ENCODE results near the gene PYM1. TPM values are rescaled to one million over a fixed set of nuclear protein-coding genes. Genes with fewer than 3 reads are reported as not detected.

The PYM1 gene
- 10 to 100 TPM; 18.6 to 19.6 TPM for total RNA-seq
- long read RNA-seq, donor 1, partial matches to known transcripts: 0 of 7 reads
- long read RNA-seq, donor 1, other reads (novel, unspliced or antisense): 1 of 7 reads
- long read RNA-seq, donor 2, transcript PYM1-203 (3 exons, 1,226 nt): major isoform, 35 of 54 reads
- long read RNA-seq, donor 2, transcript PYM1-202 (3 exons, 1,073 nt): minor isoform, 12 of 54 reads
- long read RNA-seq, donor 2, partial matches to known transcripts: 2 of 54 reads
- long read RNA-seq, donor 2, other reads (novel, unspliced or antisense): 3 of 54 reads

DNA sequence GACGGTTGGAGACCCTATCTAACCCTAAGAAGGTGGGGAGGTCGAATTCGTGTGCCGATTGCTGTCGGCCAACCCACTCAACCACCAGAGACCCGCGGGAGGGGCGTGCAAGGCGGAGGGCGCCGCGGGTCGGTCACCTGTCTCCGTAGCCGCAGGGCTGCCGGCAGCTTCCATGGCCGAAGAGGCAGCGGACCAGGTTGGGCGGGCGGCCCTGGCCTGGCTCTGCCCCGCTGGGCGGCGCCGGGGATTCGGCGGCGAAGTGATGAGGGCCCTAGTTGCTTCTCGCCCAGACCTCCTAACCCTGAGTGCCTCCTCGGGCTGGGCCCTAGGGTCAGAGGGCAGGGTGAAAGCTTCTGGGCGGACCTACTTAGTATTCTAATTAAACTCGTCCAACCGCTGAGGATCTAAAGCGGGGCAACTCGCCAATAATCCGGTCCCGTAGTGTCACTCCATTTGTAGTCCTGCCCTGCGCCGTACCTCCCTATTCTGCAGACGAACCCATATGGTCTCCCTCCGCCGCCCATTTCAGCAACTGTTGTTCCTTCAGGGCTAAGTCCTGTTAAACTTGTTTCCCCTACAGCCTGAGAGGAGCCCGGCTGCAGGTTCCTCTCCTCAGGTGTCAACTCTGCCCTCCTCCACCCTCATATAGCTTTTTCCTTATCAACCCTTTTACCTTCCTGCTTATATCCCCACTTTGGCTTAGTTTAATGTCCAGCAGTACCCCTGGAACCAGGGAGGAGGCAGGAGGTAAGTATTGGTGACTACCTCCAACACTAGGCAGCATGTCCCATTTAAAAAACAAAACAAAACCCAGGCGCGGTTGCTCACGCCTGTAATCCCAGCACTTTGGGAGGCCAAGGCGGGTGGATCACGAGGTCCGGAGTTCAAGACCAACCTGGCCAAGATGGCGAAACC is at the start of gene PYM1:
PYM1 (minus strand) TSS at position 307 of the 915 bp plus-strand sequence; CDS start at position 174, 133 bp downstream.
- peak; percentile 93 for DNase-seq (ENCODE audit: low spot score)
- intact Hi-C loops (cut with DNase I): loop anchor here in 1 of 2 donors (5.0 kb wide), 1 partner anchor 96 kb away; no protein-coding TSS in a partner anchor

DNA sequence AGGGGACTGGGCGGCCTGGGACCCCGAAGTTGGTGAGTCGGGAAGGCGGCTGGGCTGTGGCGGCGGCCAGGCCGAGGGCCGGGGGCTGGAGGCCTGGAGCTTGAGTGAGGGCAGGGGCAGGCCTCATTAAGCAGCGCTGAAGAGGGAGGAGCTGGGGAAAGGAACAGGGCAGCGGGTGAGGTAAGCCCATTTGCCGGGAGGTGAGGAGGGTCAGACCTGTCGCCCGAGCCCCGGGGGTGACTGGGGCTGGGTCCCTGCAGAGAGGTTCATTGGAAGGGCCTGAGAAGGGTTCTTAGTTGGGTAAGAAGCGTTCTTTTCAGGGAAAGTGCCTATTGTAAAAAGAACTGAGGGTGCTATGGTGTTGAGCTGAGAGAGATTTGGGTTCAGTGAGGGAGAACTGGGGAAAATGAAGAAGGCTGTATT is 46.6 kb upstream of the PYM1 start:
- intact Hi-C loops (cut with DNase I): no loop called here
- DNase-seq (ENCODE audit: low spot score): no peak

DNA sequence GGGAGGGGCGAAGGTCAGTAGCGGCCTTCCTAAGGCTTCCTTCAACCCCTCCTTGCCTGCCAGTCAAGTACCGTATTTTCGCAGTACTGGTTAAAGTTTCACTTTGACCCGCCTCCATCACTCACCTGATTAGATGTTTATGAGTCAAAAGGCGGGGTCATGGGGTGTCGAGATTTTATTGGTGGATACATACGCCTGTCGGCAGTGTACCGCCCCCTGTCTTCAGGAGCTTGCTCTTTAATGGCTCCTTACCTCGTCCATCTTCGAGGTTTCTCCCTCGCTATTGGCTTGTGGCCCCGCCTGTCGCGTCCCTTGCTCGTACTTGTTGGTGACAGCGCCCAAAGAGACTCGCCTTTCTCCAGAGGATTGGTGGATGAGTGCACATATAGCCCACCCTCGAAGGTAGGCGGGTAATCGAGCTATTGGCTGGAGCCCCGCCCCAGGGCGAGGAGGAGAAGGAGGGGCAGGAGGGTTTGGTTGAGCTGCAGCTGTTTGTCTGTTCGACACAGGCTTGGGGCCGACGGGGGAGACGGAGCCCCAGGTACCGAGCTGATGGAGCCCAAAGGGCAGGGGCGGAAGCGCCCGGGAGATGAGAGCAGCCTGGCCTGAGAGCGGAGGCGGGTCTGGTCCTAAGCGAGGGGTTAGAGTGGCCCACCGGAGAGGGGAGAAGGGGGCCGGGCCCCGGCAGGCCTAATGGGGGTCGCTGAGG is 46.1 kb upstream of the PYM1 start, which contains the start of gene RAB5B:
RAB5B (plus strand) TSS at position 480 of the 709 bp plus-strand sequence. CDS start 12,883 bp downstream, outside the sequence.
- intact Hi-C loops (cut with DNase I): no loop called here

DNA sequence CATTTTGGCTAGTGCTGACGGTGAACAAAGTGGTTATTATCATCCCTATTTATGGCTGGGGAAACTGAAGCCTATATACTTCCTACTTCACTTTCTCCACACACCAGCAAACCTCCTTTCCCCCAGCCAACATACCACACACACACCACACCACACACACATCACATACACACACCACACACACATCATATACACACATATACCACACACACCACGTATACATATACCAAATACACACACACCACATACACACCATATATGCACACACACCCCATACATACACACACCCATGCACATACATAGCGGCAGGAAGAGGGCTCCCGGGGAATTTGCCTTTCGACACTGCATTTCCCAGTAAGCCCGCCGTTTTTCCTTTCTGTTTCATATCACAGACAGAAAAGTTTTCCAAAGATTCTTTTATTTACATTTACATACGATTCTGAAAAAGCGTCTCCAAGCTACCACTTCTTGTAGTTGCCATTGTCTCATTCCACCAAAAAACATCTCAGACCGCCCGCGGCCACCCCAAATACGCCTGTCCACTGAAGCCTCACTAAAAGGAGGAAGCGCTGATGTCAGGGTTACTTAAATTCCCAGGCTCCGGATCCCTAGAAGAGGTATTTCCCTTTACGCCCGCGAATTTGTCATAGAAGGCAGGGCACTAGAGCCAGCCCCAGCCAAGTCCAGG is 45.4 kb upstream of the PYM1 start:
- intact Hi-C loops (cut with DNase I): no loop called here
- DNase-seq (ENCODE audit: low spot score): no peak

More for the DNA sequence above, 46.1 kb upstream of the PYM1 start, which contains the start of gene RAB5B:
- peak; percentile 100 for DNase-seq (ENCODE audit: low spot score)

DNA sequence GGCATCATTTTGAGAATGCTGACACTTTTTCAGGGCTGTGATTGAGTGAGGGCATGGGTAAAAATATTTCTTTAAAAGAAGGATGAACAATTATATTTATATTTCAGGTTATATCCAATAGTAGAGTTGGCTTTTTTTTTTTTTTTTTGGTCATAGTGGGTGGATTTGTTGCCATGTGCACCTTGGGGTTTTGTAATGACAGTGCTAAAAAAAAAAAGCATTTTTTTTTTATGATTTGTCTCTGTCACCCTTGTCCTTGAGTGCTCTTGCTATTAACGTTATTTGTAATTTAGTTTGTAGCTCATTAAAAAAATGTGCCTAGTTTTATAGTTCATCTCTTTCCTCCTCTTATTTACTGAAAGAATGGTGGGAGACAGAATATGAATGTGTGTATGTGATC is 44.8 kb upstream of the PYM1 start:
- intact Hi-C loops (cut with DNase I): no loop called here

DNA sequence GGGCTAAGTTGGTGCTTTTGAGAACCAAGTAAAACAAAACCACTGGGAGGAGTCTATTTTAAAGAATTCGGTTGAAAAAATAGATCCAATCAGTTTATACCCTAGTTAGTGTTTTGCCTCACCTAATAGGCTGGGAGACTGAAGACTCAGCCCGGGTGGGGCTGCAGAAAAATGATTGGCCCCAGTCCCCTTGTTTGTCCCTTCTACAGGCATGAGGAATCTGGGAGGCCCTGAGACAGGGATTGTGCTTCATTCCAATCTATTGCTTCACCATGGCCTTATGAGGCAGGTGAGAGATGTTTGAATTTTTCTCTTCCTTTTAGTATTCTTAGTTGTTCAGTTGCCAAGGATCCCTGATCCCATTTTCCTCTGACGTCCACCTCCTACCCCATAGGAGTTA is 44.3 kb upstream of the PYM1 start:
- DNase-seq (ENCODE audit: low spot score): no peak
- intact Hi-C loops (cut with DNase I): no loop called here

More for the DNA sequence above, 44.8 kb upstream of the PYM1 start:
- no peak for DNase-seq (ENCODE audit: low spot score)

DNA sequence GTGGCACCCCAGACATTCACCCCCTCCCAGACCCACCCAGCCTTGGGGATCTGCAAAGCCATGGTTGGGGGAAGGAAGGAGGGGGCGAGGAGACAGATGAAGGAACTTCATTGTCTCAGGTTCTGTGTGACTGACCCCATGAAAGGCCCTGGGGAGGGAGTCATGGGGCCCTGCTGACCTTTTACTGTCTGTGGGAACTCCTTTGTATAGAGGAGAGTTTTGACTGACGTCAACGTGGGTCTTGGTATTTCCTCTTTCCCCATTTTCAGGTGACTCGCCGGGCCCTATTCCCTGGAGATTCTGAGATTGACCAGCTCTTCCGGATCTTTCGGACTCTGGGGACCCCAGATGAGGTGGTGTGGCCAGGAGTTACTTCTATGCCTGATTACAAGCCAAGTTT is 43.1 kb upstream of the PYM1 start:
- intact Hi-C loops (cut with DNase I): no loop called here
- DNase-seq (ENCODE audit: low spot score): no peak

DNA sequence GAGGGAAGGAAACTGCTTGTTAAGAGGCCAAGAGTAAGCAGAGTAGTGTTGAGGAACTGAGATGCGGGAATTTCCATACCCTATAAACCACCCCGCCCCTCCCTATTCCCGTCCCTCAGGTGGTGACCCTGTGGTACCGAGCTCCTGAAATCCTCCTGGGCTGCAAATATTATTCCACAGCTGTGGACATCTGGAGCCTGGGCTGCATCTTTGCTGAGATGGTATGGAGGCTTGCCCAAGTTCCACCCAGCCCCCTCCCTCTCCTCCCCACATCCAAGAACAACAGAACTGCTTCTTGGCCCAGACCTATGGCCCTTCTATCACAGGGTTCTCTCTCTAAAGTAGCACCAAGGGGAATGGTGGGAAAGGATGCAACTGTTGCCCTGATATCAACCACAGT is 41.7 kb upstream of the PYM1 start:
- intact Hi-C loops (cut with DNase I): no loop called here
- no peak for DNase-seq (ENCODE audit: low spot score)

DNA sequence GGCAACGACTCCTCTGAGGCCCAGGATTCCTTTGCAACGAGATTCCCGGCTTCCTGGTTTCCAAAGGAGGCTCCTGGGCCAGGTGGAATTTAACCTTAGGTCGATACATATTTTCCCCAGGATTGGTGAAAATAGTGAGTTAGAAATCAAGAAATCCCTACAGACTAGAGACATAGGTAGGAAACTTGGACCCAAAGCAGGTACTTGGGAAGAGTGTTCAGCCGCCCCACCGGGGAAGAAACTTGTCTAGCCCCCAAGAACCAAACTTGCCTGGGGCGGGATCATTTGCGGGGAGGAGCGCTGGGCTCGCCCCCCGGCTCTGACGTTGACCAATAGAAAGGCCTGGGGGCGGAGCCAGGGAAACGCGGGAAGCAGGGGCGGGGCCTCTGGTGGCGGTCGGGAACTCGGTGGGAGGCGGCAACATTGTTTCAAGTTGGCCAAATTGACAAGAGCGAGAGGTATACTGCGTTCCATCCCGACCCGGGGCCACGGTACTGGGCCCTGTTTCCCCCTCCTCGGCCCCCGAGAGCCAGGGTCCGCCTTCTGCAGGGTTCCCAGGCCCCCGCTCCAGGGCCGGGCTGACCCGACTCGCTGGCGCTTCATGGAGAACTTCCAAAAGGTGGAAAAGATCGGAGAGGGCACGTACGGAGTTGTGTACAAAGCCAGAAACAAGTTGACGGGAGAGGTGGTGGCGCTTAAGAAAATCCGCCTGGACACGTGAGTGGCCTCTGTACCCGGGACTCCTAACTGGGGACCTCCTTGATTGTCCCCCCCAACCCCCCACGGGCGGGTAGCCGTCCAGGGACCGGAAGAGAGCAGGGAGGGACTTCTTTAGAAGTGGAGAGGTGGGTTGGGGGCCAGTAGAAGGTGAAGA is 39.0 kb upstream of the PYM1 start, which contains the start of gene CDK2:
CDK2 (plus strand) TSS at position 423 of the 874 bp plus-strand sequence; CDS start at position 602, 179 bp downstream.
- peak; percentile 97 for DNase-seq (ENCODE audit: low spot score)
- intact Hi-C loops (cut with DNase I): loop anchor here in 1 of 2 donors (2.0 kb wide), 1 partner anchor 26 kb away; no protein-coding TSS in a partner anchor

DNA sequence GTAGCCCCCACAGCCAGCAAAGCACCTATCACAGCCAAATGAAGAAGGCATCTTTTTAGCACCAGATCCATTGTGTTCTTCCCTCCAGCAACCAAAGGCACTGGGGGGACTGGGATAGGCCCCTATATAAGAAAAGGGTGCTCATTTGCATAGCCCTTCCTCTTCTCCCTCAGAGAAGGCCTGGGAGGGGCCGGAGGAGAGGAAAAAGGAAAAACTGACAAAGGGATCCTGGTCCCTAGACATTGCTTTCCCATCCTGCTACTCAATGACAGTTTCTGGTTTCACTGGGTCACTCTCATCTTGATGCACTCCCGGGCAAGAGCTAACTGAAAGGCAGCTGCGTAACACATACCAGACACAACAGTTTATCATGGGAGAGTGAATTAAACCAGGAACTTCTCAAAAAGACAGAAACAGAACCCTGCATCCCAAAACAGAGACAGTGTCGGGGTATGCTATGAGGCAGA is 38.3 kb upstream of the PYM1 start, which contains the start of gene PMEL:
PMEL (minus strand) TSS at position 102 of the 467 bp plus-strand sequence; CDS start at position 71, 31 bp downstream.
- DNase-seq (ENCODE audit: low spot score): no peak
- intact Hi-C loops (cut with DNase I): loop anchor here in 1 of 2 donors (2.0 kb wide), 1 partner anchor 25 kb away; no protein-coding TSS in a partner anchor

DNA sequence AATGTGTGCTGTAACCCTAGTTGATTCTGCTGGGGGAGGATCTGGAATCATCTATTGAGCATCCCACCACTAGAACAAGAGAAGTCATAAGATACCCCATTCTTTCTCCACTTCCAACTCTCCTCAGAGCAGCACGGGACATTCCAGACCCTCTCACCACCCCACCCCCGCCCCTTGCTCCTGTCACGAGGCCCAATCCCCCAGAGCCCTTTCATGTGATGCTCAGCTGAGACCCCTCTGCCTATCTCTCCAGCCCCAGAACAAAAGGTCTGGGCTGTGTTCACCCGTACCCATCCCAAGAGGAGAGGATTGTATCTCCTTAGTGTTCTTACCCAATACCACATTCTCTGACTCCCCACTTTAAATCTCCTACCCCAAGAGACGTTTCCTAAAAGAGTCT is 37.5 kb upstream of the PYM1 start:
- DNase-seq (ENCODE audit: low spot score): no peak
- intact Hi-C loops (cut with DNase I): no loop called here

DNA sequence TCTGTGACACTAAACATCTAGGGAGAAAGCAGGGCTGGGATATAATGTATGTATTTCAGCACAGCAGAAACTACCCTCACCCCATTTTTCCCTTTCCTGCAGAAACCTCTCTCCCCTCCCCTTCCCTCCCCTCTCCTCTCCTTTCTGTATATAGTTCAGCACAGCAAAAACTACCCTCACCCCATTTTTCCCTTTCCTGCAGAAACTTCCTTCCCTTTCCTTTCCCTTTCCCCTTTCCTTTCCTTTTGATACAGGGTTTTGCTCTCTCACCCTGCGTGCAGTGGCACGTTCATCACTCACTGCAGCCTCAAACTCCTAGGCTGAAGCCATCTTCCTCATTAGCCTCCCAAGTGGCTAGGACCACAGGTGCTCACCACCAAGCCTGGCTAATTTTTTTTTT is 36.1 kb upstream of the PYM1 start:
- intact Hi-C loops (cut with DNase I): no loop called here
- DNase-seq (ENCODE audit: low spot score): no peak

DNA sequence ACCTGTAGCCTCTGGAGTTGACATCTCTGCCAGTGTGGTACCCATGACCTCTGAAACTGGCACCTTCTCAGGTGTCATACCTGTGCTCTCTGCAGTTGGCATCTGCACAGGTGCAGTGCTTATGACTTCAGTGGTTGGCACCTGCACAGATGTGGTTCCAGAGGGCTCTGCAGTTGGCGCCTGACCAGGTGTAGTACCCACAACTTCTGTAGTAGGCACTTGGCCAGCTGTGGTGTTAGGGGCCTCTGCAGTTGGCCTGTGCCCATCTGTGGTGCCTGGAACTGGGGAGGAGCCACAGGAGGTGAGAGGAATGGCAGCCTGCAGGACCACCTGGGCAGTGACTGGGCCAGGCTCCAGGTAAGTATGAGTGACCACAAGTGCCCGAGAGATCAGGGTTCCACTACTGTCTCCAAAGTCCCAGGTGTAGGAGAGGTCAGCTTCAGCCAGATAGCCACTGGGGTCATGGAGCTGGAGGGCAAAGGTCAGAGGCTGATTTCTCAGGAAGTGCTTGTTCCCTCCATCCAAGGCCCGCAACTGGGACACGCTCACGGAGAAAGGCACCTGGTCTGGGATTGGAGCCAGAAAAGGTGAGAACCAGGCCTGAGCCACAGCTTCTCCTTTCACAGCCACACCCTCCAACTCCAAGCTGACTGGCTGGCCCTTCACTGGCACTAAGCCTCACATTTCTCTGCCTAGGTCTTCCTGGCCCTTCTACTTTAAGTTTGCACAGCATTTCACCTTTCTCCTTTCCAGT is 29.6 kb upstream of the PYM1 start:
- DNase-seq (ENCODE audit: low spot score): no peak

DNA sequence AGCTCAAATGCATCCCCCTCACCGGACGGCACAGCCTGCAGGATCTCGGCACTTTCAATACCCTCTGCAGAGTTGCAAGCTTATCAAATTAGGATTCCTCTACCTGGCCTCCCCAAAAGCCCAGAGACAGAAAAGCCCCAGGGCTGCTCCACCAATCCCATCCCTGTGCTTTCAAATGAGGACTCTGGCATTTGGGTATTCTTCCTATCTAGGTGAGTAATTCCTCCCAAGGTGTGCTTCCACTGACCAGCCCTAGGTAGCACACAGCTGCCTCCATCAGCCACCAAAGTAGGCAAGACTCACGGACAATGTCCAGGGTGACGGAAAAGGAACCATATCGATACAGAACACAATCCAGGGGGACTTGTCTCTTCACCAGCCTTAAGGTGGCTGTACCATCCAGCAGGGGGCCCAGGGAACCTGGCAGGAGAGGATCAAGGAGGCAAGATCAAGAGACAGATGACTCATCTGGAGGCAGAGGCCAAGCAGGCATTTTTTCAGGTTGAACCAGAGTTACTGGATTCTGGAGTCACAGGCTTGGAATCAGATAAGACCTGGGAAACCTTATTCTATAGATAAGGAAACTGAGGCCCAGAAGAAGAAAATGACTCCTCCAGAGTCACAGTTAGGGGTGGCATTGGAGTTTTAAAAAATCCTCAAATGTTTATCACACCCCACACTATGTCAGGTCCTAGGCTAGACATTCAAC is 28.3 kb upstream of the PYM1 start:
- no peak for DNase-seq (ENCODE audit: low spot score)
- intact Hi-C loops (cut with DNase I): no loop called here

More for the DNA sequence above, 29.6 kb upstream of the PYM1 start:
- intact Hi-C loops (cut with DNase I): no loop called here

DNA sequence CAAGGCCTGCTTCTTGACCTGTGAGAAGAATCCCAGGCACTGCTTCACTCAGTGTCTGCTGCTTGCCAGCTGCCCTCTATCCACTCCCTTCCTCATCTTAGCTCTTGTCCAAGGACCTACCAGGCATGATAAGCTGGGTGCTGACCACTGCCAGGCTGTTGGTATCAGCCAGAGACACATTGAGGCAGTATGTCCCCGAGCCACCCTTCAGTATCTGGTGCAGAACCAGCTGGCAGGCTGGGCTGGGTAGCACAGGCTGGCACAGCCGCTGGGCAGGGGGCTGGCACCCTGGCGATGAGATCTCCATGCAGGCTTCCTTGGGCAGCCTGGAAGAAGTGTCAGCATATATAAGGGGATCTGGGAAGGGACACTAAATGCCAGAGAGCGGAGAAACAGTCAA is 27.6 kb upstream of the PYM1 start:
- intact Hi-C loops (cut with DNase I): no loop called here
- no peak for DNase-seq (ENCODE audit: low spot score)

DNA sequence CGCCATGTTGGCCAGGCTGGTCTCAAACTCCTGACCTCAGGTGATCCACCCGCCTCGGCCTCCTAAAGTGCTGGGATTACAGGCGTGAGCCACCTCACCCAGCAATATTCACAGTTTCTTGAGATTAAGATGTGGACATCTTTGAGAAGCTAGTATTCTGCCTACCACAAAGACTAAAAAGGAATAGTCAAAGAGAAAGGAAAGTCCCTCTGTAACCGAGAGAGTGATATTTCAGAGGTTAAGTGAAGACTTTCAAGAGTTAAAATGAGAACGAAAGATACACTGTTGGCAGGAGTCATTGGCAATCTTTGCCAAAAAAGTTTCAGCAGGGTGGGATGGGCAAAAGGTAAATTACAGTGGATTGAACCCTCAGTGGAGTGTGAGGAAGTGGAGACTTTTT is 18.9 kb upstream of the PYM1 start:
- intact Hi-C loops (cut with DNase I): no loop called here
- DNase-seq (ENCODE audit: low spot score): no peak

Data from posterior vena cava (tissue), 2 donors.